Right cardiac atrium (tissue), 5 donors: Measurements from ENCODE around the gene SLC35B4. TPM values are rescaled to one million over a fixed set of nuclear protein-coding genes. Genes with fewer than 3 reads are reported as not detected.
"Not testable (repeated sequence)": the region's sequence is repeated elsewhere in the genome, so short reads cannot be mapped to it uniquely, and the experiment has no call there.

Source experiments
- ATAC-seq, 2 donors: fragments of 200-7000 bp; cut with Tn5 transposase; one replicate each; pipeline versions ENCODE4 v1.8.0 to v1.9.1; 2020; ENCODE audit warnings: moderate library complexity in 2 of 2, mild to moderate bottlenecking in 1 of 2
- DNase-seq, 3 donors: peaks; one replicate each; pipeline ENCODE4 v3.0.0-alpha.2; 2020
- H3K27ac ChIP-seq: one replicate; pipeline ENCODE4 v1.5.1; 2013; ENCODE audit warnings: mild to moderate bottlenecking, low read length, control low read depth, moderate library complexity
- H3K27me3 ChIP-seq: one replicate; pipeline ENCODE4 v1.6.1; 2013; ENCODE audit not compliant: control insufficient read depth, insufficient read depth
- H3K4me1 ChIP-seq: one replicate; pipeline ENCODE4 v1.6.1; 2013; ENCODE audit warnings: low read length; ENCODE audit not compliant: control insufficient read depth, insufficient read depth
- H3K4me3 ChIP-seq: one replicate; pipeline ENCODE4 v1.5.1; 2013; ENCODE audit warnings: low read length, control low read depth
- H3K9me3 ChIP-seq: one replicate; pipeline ENCODE4 v1.6.1; 2013; ENCODE audit warnings: low read length; ENCODE audit not compliant: control insufficient read depth
- WGBS: extraction: QIAGEN DNeasy Blood & Tissue Kit; methylation state at CpG from one replicate; pipeline ENCODE4 v1.1.7; 2013; 5-methylcytosine and 5-hydroxymethylcytosine counted together
- intact Hi-C, 4 donors: fragments of 100-400 bp; cut with DNase I; formaldehyde crosslinking; loops; one replicate each; pipeline versions ENCODE4 v1.11.0 to v1.14.0; 2022 to 2023
- polyA plus RNA-seq: library from polyadenylated mRNA; stranded (reverse); fragments of 200-250 nt; gene quantifications from one replicate; pipeline ENCODE4 v1.2.3, GENCODE V29; 2013
- total RNA-seq, 4 donors: library from RNA; stranded (reverse); fragmentation: NEBNext Ultra II Directional; extraction: Animal tissue kit (Norgen Biotek cat#: 25700); gene quantifications; one replicate each; pipeline ENCODE4 v1.2.1, GENCODE V29; 2021
- donor health status: healthy with polysubstance abuse.
- donor health status: DM: no; HTN: yes; CAD: no.
- donor health status: DM: no; HTN: no; CAD: no.
- donor health status: DM: no; HTN: yes; CAD: no; lungs with severe emphysema.
- donor health status: DM: yes; HTN: yes; CAD: no.

The SLC35B4 gene
- total and polyA plus RNA-seq, 5 donors: 2.4 to 9.2 (median 6.6) TPM

GRCh38 chr7:134312717-134313116, 4.0 kb downstream of the SLC35B4 start:
- intact Hi-C loops: no loop called here
- Histone ChIP-seq H3K4me3 (no peak overlapping the region), H3K27ac (no peak overlapping the region), H3K9me3 (no peaks in the 10 kb centered on the region), H3K4me1 (no peaks in the 10 kb centered on the region), H3K27me3 (no peaks in the 10 kb centered on the region)
- ATAC-seq (no peak), DNase-seq (no peak)
- 82% methylated on average over 6 of the region's 6 CpGs for WGBS

GRCh38 chr7:134311807-134312206, 4.9 kb downstream of the SLC35B4 start:
- DNase-seq (no peak), ATAC-seq (no peak)
- Histone ChIP-seq H3K27ac (no peak overlapping the region), H3K27me3 (no peaks in the 10 kb centered on the region), H3K9me3 (no peaks in the 10 kb centered on the region), H3K4me3 (no peak overlapping the region), H3K4me1 (no peaks in the 10 kb centered on the region)
- intact Hi-C loops: no loop called here
- 97% methylated on average over 4 of the region's 4 CpGs for WGBS

GRCh38 chr7:134308548-134308947, 8.2 kb downstream of the SLC35B4 start:
- no peak overlapping the region for H3K27ac ChIP-seq
- WGBS: 90% methylated on average over 4 of the region's 4 CpGs
- no peaks in the 10 kb centered on the region for H3K27me3 ChIP-seq
- H3K4me1 ChIP-seq: no peaks in the 10 kb centered on the region
- no peaks in the 10 kb centered on the region for H3K9me3 ChIP-seq
- DNase-seq (no peak), ATAC-seq (no peak)
- intact Hi-C loops: no loop called here
- H3K4me3 ChIP-seq: no peak overlapping the region

- Histone ChIP-seq H3K27ac (no peak overlapping the region), H3K4me3 (no peak overlapping the region), H3K9me3 (no peaks in the 10 kb centered on the region), H3K27me3 (no peaks in the 10 kb centered on the region), H3K4me1 (no peaks in the 10 kb centered on the region)
- 86% methylated on average over 1 of the region's 1 CpG for WGBS
- intact Hi-C loops: no loop called here
- no peak for DNase-seq
- no peak for ATAC-seq
Measured at GRCh38 chr7:134307320-134307719, 9.4 kb downstream of the SLC35B4 start.

GRCh38 chr7:134302120-134302519, 14.6 kb downstream of the SLC35B4 start:
- 84% methylated on average over 2 of the region's 2 CpGs for WGBS
- DNase-seq (no peak), ATAC-seq (no peak)
- Histone ChIP-seq H3K27me3 (no peaks in the 10 kb centered on the region), H3K27ac (no peak overlapping the region), H3K4me1 (no peaks in the 10 kb centered on the region), H3K4me3 (no peak overlapping the region), H3K9me3 (no peaks in the 10 kb centered on the region)
- intact Hi-C loops: no loop called here

GRCh38 chr7:134301592-134301991, 15.1 kb downstream of the SLC35B4 start:
- WGBS: 76% methylated on average over 3 of the region's 3 CpGs
- no peaks in the 10 kb centered on the region for H3K9me3 ChIP-seq
- intact Hi-C loops: no loop called here
- no peak for DNase-seq
- no peaks in the 10 kb centered on the region for H3K27me3 ChIP-seq
- H3K4me1 ChIP-seq: no peaks in the 10 kb centered on the region
- no peak overlapping the region for H3K4me3 ChIP-seq
- no peak overlapping the region for H3K27ac ChIP-seq
- ATAC-seq: no peak

GRCh38 chr7:134300988-134301387, 15.7 kb downstream of the SLC35B4 start:
- Histone ChIP-seq H3K4me3 (no peak overlapping the region), H3K27ac (no peak overlapping the region), H3K27me3 (no peaks in the 10 kb centered on the region), H3K9me3 (no peaks in the 10 kb centered on the region), H3K4me1 (no peaks in the 10 kb centered on the region)
- intact Hi-C loops: no loop called here
- 46% methylated on average over 2 of the region's 2 CpGs for WGBS
- ATAC-seq (no peak), DNase-seq (no peak)

- no peaks in the 10 kb centered on the region for H3K4me1 ChIP-seq
- WGBS: 67% methylated on average over 10 of the region's 10 CpGs
- H3K4me3 ChIP-seq: no peak overlapping the region
- ATAC-seq: peak in 1 of 2 donors; percentile 22
- DNase-seq: peak; percentile 29 to 72 (median 40)
- no peaks in the 10 kb centered on the region for H3K9me3 ChIP-seq
- H3K27ac ChIP-seq: no peak overlapping the region
- intact Hi-C loops: no loop called here
- H3K27me3 ChIP-seq: no peaks in the 10 kb centered on the region
Measured at GRCh38 chr7:134298902-134299683, 17.6 kb downstream of the SLC35B4 start.

GRCh38 chr7:134297489-134297888, 19.2 kb downstream of the SLC35B4 start:
- no peak overlapping the region for H3K4me3 ChIP-seq
- intact Hi-C loops: no loop called here
- H3K27me3 ChIP-seq: no peaks in the 10 kb centered on the region
- no peaks in the 10 kb centered on the region for H3K4me1 ChIP-seq
- WGBS: 95% methylated on average over 2 of the region's 2 CpGs
- no peak for ATAC-seq
- no peak for DNase-seq
- H3K9me3 ChIP-seq: no peaks in the 10 kb centered on the region
- H3K27ac ChIP-seq: no peak overlapping the region

GRCh38 chr7:134295982-134296381, 20.7 kb downstream of the SLC35B4 start:
- WGBS: 84% methylated on average over 7 of the region's 7 CpGs
- not testable (repeated sequence) for H3K27me3 ChIP-seq, H3K27ac ChIP-seq

GRCh38 chr7:134293002-134293740, 23.6 kb downstream of the SLC35B4 start:
- H3K27ac ChIP-seq: no peak overlapping the region
- 85% methylated on average over 12 of the region's 12 CpGs for WGBS
- DNase-seq (peak in 1 of 3 donors; percentile 33), ATAC-seq (peak; percentile 49 to 79)
- intact Hi-C loops: no loop called here
- H3K27me3 ChIP-seq: no peaks in the 10 kb centered on the region
- H3K9me3 ChIP-seq: no peaks in the 10 kb centered on the region
- H3K4me3 ChIP-seq: no peak overlapping the region
- H3K4me1 ChIP-seq: peaks cover 1% of the 10 kb centered on the region

More at GRCh38 chr7:134295982-134296381, 20.7 kb downstream of the SLC35B4 start:
- H3K4me1 ChIP-seq, H3K9me3 ChIP-seq, intact Hi-C loops, H3K4me3 ChIP-seq, DNase-seq, ATAC-seq: not testable (repeated sequence)
